ENCODE data around the gene RALGPS1. TPM values are rescaled to one million over a fixed set of nuclear protein-coding genes. Genes with fewer than 3 reads are reported as not detected.

The RALGPS1 gene
- polyA plus RNA-seq, 1 experiment, result 1.7 TPM

DNA sequence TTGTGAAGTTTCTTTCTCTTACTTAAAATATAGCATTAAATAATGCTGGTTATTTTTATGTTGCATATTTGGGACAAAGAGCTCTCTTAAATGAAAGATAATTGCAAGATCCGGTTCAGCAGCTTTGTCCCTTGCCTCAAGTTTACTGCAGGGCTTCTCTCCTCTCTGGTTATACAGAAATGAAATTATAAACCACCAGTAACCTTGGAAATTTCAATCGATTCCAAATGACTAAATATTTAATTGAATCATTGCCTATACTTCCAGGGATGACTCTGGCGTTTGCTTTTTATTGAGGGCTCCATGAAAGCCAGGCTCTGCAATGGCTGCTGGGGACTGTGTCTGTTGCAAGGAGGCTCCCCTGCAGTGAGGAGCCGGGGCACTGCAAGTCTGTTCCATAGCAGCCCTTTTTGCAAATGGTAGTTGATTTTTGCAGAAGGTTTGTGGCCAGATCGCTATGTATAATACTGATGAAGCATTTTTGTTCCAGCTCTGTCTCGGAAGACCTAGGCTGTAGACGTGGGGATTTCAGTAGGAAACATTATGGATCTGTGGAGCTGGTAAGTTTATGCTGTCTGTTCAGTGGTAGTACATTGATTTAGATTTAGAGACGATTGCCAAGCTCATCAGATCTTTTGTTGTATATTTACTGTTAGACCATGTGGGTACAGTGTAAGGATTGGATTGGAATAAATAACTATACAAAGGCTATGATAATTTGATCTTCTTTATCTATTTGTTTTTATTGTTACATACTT lies 350.1 kb downstream of the RALGPS1 start, which contains the start of gene GARNL3:
TSS of gene GARNL3 (plus strand) at position 313 of the 758 bp plus-strand sequence. CDS start at position 417, 104 bp downstream.
- H3K27me3 ChIP-seq (ENCODE audit: control insufficient read depth, insufficient read depth, low read length), result no peaks in the 10 kb centered on the region
- no peaks in the 10 kb centered on the region for H3K36me3 ChIP-seq (ENCODE audit: control insufficient read depth, insufficient read depth, low read length)
- DNase-seq (ENCODE audit: low read depth), result no peak
- H3K4me3 ChIP-seq (ENCODE audit: low read depth, low read length), result no peak within 1 kb of the TSS
- CTCF ChIA-PET, result interaction anchor here (1.1 to 1.5 kb wide), 2 partner anchors 16 to 27 kb away, joined by 3 to 5 read pairs; no protein-coding TSS in a partner anchor
- POLR2A ChIA-PET, result no interaction called here
- TF ChIP-seq, protein P1, sequence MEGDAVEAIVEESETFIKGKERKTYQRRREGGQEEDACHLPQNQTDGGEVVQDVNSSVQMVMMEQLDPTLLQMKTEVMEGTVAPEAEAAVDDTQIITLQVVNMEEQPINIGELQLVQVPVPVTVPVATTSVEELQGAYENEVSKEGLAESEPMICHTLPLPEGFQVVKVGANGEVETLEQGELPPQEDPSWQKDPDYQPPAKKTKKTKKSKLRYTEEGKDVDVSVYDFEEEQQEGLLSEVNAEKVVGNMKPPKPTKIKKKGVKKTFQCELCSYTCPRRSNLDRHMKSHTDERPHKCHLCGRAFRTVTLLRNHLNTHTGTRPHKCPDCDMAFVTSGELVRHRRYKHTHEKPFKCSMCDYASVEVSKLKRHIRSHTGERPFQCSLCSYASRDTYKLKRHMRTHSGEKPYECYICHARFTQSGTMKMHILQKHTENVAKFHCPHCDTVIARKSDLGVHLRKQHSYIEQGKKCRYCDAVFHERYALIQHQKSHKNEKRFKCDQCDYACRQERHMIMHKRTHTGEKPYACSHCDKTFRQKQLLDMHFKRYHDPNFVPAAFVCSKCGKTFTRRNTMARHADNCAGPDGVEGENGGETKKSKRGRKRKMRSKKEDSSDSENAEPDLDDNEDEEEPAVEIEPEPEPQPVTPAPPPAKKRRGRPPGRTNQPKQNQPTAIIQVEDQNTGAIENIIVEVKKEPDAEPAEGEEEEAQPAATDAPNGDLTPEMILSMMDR (IDR thresholded peaks at IDR 0.05; ENCODE audit: insufficient read depth, low read depth, low read length), result no peak

DNA sequence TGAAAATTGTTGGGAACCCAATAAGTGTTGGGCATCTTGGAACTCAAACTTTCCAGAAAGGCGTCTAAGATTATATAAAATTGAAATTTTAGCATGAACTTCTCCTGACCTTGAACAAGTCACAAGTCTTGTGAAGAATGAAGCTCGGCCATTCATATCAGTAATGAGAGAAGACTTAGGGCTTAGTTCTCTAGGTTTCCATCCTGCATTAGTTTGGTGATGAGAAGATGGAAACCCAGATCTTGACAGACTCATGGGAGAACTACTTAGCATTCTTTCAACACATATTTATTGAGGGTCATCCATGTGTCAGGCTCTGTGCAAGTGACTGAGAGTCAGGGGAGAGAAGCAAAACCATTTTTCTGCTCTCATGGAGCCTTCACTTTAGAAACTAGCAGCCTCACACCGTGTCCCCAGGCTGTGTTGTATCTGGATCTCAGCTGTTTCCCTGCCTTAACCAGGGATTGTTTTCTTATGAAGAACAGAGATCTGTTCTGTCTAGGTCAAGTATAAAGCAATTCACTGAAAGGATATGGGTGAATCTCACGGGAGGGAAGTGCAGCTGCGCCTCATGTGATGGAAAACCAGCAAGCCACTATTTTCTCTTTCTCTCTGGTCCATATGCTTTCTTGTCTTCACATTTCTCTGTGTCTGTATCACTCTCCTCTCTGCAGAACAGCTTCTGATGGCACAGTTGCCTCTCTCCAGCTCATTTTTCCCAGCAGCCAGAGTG lies 353.4 kb downstream of the RALGPS1 start:
- Histone ChIP-seq H3K27me3 (ENCODE audit: control insufficient read depth, insufficient read depth, low read length) (no peaks in the 10 kb centered on the region), H3K36me3 (ENCODE audit: control insufficient read depth, insufficient read depth, low read length) (no peaks in the 10 kb centered on the region), H3K4me3 (ENCODE audit: low read depth, low read length) (no peak overlapping the region)
- POLR2A ChIA-PET, result no interaction called here
- TF ChIP-seq, protein P1 (IDR thresholded peaks at IDR 0.05; ENCODE audit: insufficient read depth, low read depth, low read length), result no peak
- no peak for DNase-seq (ENCODE audit: low read depth)
- CTCF ChIA-PET, result interaction anchor here (1.0 to 1.4 kb wide), 2 partner anchors 9 to 10 kb away, joined by 3 read pairs; no protein-coding TSS in a partner anchor

DNA sequence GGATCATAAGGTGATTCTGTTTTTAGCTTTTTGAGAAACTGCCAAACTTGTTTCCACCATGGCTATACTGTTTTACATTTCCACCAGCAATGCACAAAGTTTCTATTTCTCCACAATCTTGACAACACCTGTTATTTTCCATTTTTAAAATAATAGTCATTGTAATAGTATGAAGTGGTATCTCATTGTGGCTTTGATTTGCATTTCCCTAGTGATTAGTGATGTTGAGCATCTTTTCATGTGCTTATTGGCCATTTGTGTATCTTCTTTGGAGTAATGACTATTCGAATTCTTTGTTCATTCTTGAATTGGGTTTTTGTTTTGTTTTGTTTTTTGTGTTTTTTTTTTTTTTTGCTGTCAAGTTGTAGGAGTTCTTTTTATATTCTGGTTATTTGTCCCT lies 354.9 kb downstream of the RALGPS1 start:
- POLR2A ChIA-PET, result no interaction called here
- no peaks in the 10 kb centered on the region for H3K36me3 ChIP-seq (ENCODE audit: control insufficient read depth, insufficient read depth, low read length)
- DNase-seq (ENCODE audit: low read depth), result no peak
- CTCF ChIA-PET, result interaction anchor here (1.6 to 2.0 kb wide), 2 partner anchors 14 to 79 kb away, joined by 4 to 6 read pairs; no protein-coding TSS in a partner anchor
- no peaks in the 10 kb centered on the region; the same call in 1 of the 2 replicates for H3K27me3 ChIP-seq (ENCODE audit: control insufficient read depth, insufficient read depth, low read length)
- H3K4me3 ChIP-seq (ENCODE audit: low read depth, low read length), result no peak overlapping the region
- TF ChIP-seq, protein P1 (IDR thresholded peaks at IDR 0.05; ENCODE audit: insufficient read depth, low read depth, low read length), result no peak

Other genes starting within 250 kb of the RALGPS1 start
- 4.6 and 9.6 TPM in 2 replicates for gene ZBTB43, start 109.7 kb upstream of the RALGPS1 start, polyA plus RNA-seq (2011; rRNA removed)
- 4.2 and 5.5 TPM in 2 replicates for gene ZBTB34, start 54.1 kb upstream of the RALGPS1 start, polyA plus RNA-seq (2011; rRNA removed)
- 39.7 and 47.0 TPM in 2 replicates for gene ANGPTL2, start 207.9 kb downstream of the RALGPS1 start, polyA plus RNA-seq (2011; rRNA removed)

Data from BJ (cell line).